ENCODE measurements around the gene PPFIA2. TPM values are rescaled to one million over a fixed set of nuclear protein-coding genes. Genes with fewer than 3 reads are reported as not detected.

PPFIA2 gene
- total and polyA plus RNA-seq, 10 of the 15 experiments (the other 5 are each of a cell fraction or from before 2014, with no cell fraction given), result 0.06 to 0.39 (median 0.18) TPM; not detected in 6

- TF ChIP-seq, protein P1, sequence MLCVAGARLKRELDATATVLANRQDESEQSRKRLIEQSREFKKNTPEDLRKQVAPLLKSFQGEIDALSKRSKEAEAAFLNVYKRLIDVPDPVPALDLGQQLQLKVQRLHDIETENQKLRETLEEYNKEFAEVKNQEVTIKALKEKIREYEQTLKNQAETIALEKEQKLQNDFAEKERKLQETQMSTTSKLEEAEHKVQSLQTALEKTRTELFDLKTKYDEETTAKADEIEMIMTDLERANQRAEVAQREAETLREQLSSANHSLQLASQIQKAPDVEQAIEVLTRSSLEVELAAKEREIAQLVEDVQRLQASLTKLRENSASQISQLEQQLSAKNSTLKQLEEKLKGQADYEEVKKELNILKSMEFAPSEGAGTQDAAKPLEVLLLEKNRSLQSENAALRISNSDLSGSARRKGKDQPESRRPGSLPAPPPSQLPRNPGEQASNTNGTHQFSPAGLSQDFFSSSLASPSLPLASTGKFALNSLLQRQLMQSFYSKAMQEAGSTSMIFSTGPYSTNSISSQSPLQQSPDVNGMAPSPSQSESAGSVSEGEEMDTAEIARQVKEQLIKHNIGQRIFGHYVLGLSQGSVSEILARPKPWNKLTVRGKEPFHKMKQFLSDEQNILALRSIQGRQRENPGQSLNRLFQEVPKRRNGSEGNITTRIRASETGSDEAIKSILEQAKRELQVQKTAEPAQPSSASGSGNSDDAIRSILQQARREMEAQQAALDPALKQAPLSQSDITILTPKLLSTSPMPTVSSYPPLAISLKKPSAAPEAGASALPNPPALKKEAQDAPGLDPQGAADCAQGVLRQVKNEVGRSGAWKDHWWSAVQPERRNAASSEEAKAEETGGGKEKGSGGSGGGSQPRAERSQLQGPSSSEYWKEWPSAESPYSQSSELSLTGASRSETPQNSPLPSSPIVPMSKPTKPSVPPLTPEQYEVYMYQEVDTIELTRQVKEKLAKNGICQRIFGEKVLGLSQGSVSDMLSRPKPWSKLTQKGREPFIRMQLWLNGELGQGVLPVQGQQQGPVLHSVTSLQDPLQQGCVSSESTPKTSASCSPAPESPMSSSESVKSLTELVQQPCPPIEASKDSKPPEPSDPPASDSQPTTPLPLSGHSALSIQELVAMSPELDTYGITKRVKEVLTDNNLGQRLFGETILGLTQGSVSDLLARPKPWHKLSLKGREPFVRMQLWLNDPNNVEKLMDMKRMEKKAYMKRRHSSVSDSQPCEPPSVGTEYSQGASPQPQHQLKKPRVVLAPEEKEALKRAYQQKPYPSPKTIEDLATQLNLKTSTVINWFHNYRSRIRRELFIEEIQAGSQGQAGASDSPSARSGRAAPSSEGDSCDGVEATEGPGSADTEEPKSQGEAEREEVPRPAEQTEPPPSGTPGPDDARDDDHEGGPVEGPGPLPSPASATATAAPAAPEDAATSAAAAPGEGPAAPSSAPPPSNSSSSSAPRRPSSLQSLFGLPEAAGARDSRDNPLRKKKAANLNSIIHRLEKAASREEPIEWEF (IDR thresholded peaks at IDR 0.05; ENCODE audit: insufficient replicate concordance, low read depth, low read length), result no peak
Measured at GRCh38 chr12:81778719-81779118, 19.6 kb upstream of the PPFIA2 start (continued).

- intact Hi-C loops (cut with micrococcal nuclease; ENCODE audit: unreplicated experiment) (no loop called here), in situ Hi-C loops (cut with MboI) (no loop called here)
- Histone ChIP-seq H3K27ac (ENCODE audit: control insufficient read depth, insufficient read depth) (no peak overlapping the region), H4K20me1 (ENCODE audit: control insufficient read depth, insufficient read depth) (no peaks in the 10 kb centered on the region), H3K36me3 (ENCODE audit: control insufficient read depth in 2 of 2, insufficient read depth in 2 of 2, low read length in 1 of 2) (no peaks in the 10 kb centered on the region), H3K9ac (ENCODE audit: control insufficient read depth, insufficient read depth, low read length) (no peak overlapping the region), H3K4me3 (no peak overlapping the region), H3K4me2 (ENCODE audit: control insufficient read depth, insufficient read depth) (peak overlapping the region; percentile 17; the same call in 1 of the 2 replicates), H3K27me3 (replicated peaks in 1 of 2; ENCODE audit: control insufficient read depth in 2 of 2, insufficient read depth in 2 of 2, low read length in 1 of 2) (peaks cover 0 to 2% of the 10 kb centered on the region in 2 experiments; a peak in 3 of 4 replicates), H3K9me3 (replicated peaks; ENCODE audit: control insufficient read depth, insufficient read depth, low read length) (no peaks in the 10 kb centered on the region), H3K79me2 (ENCODE audit: control insufficient read depth, insufficient read depth, low read length) (no peaks in the 10 kb centered on the region), H2AFZ (ENCODE audit: control insufficient read depth, low read depth, low read length) (no peak overlapping the region), H3K4me1 (ENCODE audit: control insufficient read depth, insufficient read depth, low read length) (no peaks in the 10 kb centered on the region)
- RAD21 ChIA-PET (ENCODE audit: unreplicated experiment), result no interaction called here
- no peak for FAIRE-seq
- 15% methylated on average over 40 of the region's 50 CpGs for WGBS (ENCODE audit: insufficient coverage, insufficient replicate concordance, low lambda C conversion rate, missing lambda C conversion rate)
- TF ChIP-seq IRF4 (IDR thresholded peaks at IDR 0.05; ENCODE audit: low read depth, low read length) (no peak), RAD51 (IDR thresholded peaks at IDR 0.05) (no peak), BHLHE40 (IDR thresholded peaks at IDR 0.05; ENCODE audit: borderline replicate concordance in 1 of 2, low read depth in 2 of 2, low read length in 1 of 2) (peak in 1 of 2 experiments; percentile 17; a peak in 1 of 4 replicates), BMI1 (IDR thresholded peaks at IDR 0.05; ENCODE audit: borderline replicate concordance) (no peak)
- DNase-seq (ENCODE audit: low read depth, low spot score), result no peak
- SMC1A ChIA-PET (ENCODE audit: uncharacterized antibody, unreplicated experiment), result no interaction called here
- peak; percentile 30; the same call in 2 of the 3 replicates for ATAC-seq
- no TSS peak for BruUV-seq (replicated peaks)
- CTCF ChIA-PET, result no interaction called here
- POLR2A ChIA-PET, result no interaction called here
Measured at GRCh38 chr12:81758421-81759189, 545 bp downstream of the PPFIA2 start.

Measured in GM12878 (cell line).